ENCODE data around the gene C1QTNF1.
A peak's percentile ranks its signal among the peaks of the same experiment; 100 is the strongest.

Gene C1QTNF1

GRCh38 chr17:79023886-79024771, at the start of gene C1QTNF1:
C1QTNF1 (plus strand) TSS chr17:79024169; CDS start chr17:79043969, 19,800 bp downstream.
- peak; percentile 4 for TF ChIP-seq CTCF (IDR thresholded peaks at IDR 0.05; ENCODE audit: low read depth, low read length)
- DNase-seq (ENCODE audit: low read depth in 2 of 2): peak; percentile 55 to 88
- H3K4me3 ChIP-seq (replicated peaks in 1 of 2; ENCODE audit: low read depth in 2 of 2, low read length in 2 of 2): peak within 1 kb of the TSS; percentile 75 to 86

GRCh38 chr17:78974635-78975591, 49.1 kb upstream of the C1QTNF1 start:
- H3K4me3 ChIP-seq (replicated peaks in 1 of 2; ENCODE audit: low read depth in 2 of 2, low read length in 2 of 2): no peak overlapping the region
- no peak for TF ChIP-seq CTCF (IDR thresholded peaks at IDR 0.05; ENCODE audit: low read depth, low read length)
- peak; percentile 69 to 87 for DNase-seq (ENCODE audit: low read depth in 2 of 2)

GRCh38 chr17:78976907-78977680, 46.9 kb upstream of the C1QTNF1 start:
- H3K4me3 ChIP-seq (replicated peaks in 1 of 2; ENCODE audit: low read depth in 2 of 2, low read length in 2 of 2): no peak overlapping the region
- no peak for DNase-seq (ENCODE audit: low read depth in 2 of 2)
- TF ChIP-seq CTCF (IDR thresholded peaks at IDR 0.05; ENCODE audit: low read depth, low read length): no peak

GRCh38 chr17:78977681-78977943, 46.4 kb upstream of the C1QTNF1 start:
- no peak for TF ChIP-seq CTCF (IDR thresholded peaks at IDR 0.05; ENCODE audit: low read depth, low read length)
- H3K4me3 ChIP-seq (replicated peaks in 1 of 2; ENCODE audit: low read depth in 2 of 2, low read length in 2 of 2): no peak overlapping the region
- no peak for DNase-seq (ENCODE audit: low read depth in 2 of 2)

- no peak for TF ChIP-seq CTCF (IDR thresholded peaks at IDR 0.05; ENCODE audit: low read depth, low read length)
Observed at GRCh38 chr17:78977997-78978973, 45.7 kb upstream of the C1QTNF1 start.

More at GRCh38 chr17:78977997-78978973, 45.7 kb upstream of the C1QTNF1 start:
- DNase-seq (ENCODE audit: low read depth in 2 of 2): no peak
- peak overlapping the region; percentile 15 to 18 for H3K4me3 ChIP-seq (replicated peaks in 1 of 2; ENCODE audit: low read depth in 2 of 2, low read length in 2 of 2)

All from cardiac fibroblast (primary cell).